ENCODE measurements around the gene MINDY3.

GRCh38 chr10:15844517-15844916, 15.8 kb downstream of the MINDY3 start:
- TF ChIP-seq POLR2A (IDR thresholded peaks at IDR 0.05) (no peak), CTCF (IDR thresholded peaks at IDR 0.05) (no peak)
